Measurements from ENCODE around the gene CHKA. TPM values are rescaled to one million over a fixed set of nuclear protein-coding genes. Genes with fewer than 3 reads are reported as not detected.
A peak's percentile ranks its signal among the peaks of the same experiment; 100 is the strongest.

CHKA gene
- polyA plus RNA-seq, 2 donors, result 3.7 to 7.3 TPM

DNA sequence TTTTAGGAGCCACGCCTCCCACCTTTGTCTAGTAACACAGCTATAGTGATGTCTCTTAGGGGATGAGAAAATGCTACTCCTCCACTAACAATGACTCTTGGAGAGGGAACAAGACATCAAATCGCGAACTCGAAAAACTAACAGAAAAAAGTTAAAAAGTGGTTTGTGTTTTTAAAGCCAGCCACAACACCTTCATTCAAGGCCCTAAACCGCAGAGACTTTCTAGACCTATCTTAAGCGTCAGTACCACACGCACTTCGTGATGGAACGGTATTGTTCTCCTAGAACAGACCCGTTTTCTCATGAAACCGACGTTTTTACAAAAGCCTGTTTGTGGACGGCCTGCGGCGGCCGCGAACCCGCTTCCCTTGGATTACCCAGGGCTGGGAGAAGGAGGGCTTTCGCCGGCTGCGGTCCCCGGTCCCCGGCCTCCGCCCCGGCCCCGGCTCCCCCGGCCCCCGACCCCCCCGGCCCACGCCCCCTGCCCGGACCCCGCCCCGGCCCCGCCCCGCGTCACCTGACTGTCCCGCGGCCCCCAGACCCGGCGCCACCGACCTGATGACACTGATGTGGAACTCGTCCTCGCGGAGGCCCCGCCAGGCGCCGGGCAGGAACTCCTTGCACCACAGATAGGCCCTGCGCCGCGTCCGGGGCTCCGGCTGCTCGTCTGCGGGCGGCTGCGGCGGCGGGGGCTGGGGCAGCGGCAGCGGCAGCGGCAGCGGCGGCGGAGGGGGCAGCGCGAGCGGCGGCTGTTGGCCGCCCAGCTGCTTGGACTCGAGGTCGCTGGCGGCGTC lies 718 bp downstream of the CHKA start:
- Histone ChIP-seq H3K27me3 (ENCODE audit: control insufficient read depth in 1 of 2, insufficient read depth in 2 of 2, low read length in 2 of 2) (no peaks in the 10 kb centered on the region), H3K36me3 (ENCODE audit: control insufficient read depth in 2 of 2, insufficient read depth in 2 of 2, low read length in 1 of 2) (no peaks in the 10 kb centered on the region), H3K4me1 (ENCODE audit: control insufficient read depth in 2 of 2, insufficient read depth in 2 of 2, low read length in 1 of 2) (peaks cover 0 to 7% of the 10 kb centered on the region in 2 donors), H3K27ac (ENCODE audit: low read depth in 2 of 2, low read length in 1 of 2) (peak overlapping the region; percentile 93 to 94), H3K9me3 (ENCODE audit: control insufficient read depth in 2 of 2, insufficient read depth in 1 of 2, low read depth in 1 of 2, low read length in 1 of 2) (no peaks in the 10 kb centered on the region), H3K4me3 (ENCODE audit: low read depth in 1 of 2, low read length in 2 of 2) (peak overlapping the region; percentile 61 to 77)
- WGBS, 2 donors, result 3% methylated on average over 51 to 73 of the region's 73 CpGs

DNA sequence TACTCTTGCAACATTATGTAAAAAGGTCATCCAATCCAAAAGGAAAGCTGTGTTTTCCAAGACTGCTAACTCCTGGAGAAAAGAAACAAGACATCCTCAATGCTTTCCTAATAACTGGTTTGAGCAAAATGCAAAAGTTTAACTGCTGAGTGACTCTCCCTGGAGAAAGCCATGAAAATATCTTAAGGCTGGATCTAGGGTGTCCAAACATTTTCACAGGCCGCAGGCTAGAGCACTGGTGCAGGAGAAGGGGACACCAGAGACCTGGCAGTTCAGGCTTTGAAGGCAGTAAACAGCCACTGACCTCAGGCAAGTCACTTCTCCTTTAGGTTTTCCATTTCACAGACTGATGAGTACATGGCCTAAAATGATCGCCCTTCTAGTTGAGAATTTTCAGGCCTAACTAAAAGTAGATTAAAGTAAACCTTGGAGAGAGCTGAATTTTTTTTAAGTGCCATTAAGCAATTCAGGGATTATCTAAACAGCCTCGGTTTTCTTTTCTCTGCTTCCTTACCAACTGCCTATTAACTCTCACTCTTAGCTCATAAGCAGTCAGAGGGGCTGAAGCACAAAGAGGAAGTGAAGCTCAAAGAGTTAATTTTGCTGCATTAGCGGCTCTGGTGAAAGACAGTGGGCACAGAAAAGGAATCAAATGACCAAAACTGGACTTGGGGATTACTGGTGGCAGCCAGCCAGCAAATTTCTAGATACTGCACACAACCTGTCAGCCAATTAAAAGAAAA lies 2.3 kb downstream of the CHKA start:
- peak overlapping the region; percentile 45 to 62 for H3K27ac ChIP-seq (ENCODE audit: low read depth in 2 of 2, low read length in 1 of 2)
- no peaks in the 10 kb centered on the region for H3K36me3 ChIP-seq (ENCODE audit: control insufficient read depth in 2 of 2, insufficient read depth in 2 of 2, low read length in 1 of 2)
- no peak overlapping the region for H3K4me3 ChIP-seq (ENCODE audit: low read depth in 1 of 2, low read length in 2 of 2)
- H3K9me3 ChIP-seq (ENCODE audit: control insufficient read depth in 2 of 2, insufficient read depth in 1 of 2, low read depth in 1 of 2, low read length in 1 of 2), result no peaks in the 10 kb centered on the region
- H3K4me1 ChIP-seq (ENCODE audit: control insufficient read depth in 2 of 2, insufficient read depth in 2 of 2, low read length in 1 of 2), result peaks cover 0 to 7% of the 10 kb centered on the region in 2 donors
- 58 to 62% methylated on average over 4 of the region's 4 CpGs for WGBS, 2 donors
- no peaks in the 10 kb centered on the region for H3K27me3 ChIP-seq (ENCODE audit: control insufficient read depth in 1 of 2, insufficient read depth in 2 of 2, low read length in 2 of 2)

DNA sequence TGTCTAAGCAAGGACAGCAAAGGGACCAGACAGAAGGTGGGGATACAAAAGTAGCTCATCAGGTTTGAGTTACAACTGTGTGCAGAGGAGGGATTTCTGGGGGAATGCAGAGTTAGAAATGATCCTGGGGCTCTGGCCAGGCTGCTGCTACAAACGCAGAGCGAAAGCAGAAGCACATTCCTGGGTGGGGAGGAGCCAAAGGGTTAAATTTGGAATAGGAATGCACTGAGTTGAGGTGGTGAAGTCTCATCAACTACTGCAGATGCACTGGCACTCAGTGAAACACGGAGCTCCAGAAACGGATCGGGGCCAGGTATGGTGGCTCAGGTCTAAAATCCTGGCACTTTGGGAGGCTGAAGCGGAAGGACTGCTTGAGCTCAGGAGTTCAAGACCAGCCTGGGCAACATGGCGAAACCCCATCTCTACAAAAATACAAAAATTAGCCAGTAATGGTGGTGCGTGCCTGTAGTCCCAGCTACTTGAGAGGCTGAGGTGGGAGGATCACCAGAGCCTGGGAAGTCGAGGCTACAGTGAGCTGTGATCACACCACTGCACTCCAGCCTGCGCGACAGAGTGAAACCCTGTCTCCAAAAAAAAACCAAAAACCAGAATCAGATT lies 3.2 kb downstream of the CHKA start:
- Histone ChIP-seq H3K4me3 (ENCODE audit: low read depth in 1 of 2, low read length in 2 of 2) (no peak overlapping the region), H3K27ac (ENCODE audit: low read depth in 2 of 2, low read length in 1 of 2) (peak overlapping the region in 1 of 2 donors; percentile 37)
- 79 to 87% methylated on average over 11 of the region's 11 CpGs for WGBS, 2 donors

DNA sequence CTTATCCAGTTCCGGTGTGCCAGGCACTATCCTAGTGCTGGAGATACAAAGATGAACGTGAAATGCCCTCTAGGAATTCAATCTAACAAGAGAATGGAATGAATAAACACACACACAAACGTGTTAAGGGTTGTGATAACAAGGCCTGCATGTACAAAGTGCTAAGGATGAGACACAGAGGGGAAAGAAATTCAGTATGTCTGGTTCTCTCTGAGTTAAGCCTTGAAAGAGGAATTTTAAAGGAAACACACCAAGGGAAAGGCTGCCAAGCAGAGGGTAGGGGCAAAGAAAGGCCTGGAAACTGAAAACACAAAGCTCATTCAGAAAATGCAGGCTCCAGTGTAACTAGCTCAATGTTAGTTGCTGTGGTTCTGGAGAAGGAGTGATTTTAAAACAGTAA lies 4.2 kb downstream of the CHKA start:
- 60 to 76% methylated on average over 3 of the region's 3 CpGs for WGBS, 2 donors
- no peaks in the 10 kb centered on the region for H3K36me3 ChIP-seq (ENCODE audit: control insufficient read depth in 2 of 2, insufficient read depth in 2 of 2, low read length in 1 of 2)
- H3K27me3 ChIP-seq (ENCODE audit: control insufficient read depth in 1 of 2, insufficient read depth in 2 of 2, low read length in 2 of 2), result no peaks in the 10 kb centered on the region
- peaks cover 0 to 4% of the 10 kb centered on the region in 2 donors for H3K4me1 ChIP-seq (ENCODE audit: control insufficient read depth in 2 of 2, insufficient read depth in 2 of 2, low read length in 1 of 2)
- no peaks in the 10 kb centered on the region for H3K9me3 ChIP-seq (ENCODE audit: control insufficient read depth in 2 of 2, insufficient read depth in 1 of 2, low read depth in 1 of 2, low read length in 1 of 2)
- H3K27ac ChIP-seq (ENCODE audit: low read depth in 2 of 2, low read length in 1 of 2), result no peak overlapping the region
- H3K4me3 ChIP-seq (ENCODE audit: low read depth in 1 of 2, low read length in 2 of 2), result no peak overlapping the region

More for the DNA sequence above, 3.2 kb downstream of the CHKA start:
- Histone ChIP-seq H3K4me1 (ENCODE audit: control insufficient read depth in 2 of 2, insufficient read depth in 2 of 2, low read length in 1 of 2) (peaks cover 0 to 7% of the 10 kb centered on the region in 2 donors), H3K27me3 (ENCODE audit: control insufficient read depth in 1 of 2, insufficient read depth in 2 of 2, low read length in 2 of 2) (no peaks in the 10 kb centered on the region), H3K36me3 (ENCODE audit: control insufficient read depth in 2 of 2, insufficient read depth in 2 of 2, low read length in 1 of 2) (no peaks in the 10 kb centered on the region), H3K9me3 (ENCODE audit: control insufficient read depth in 2 of 2, insufficient read depth in 1 of 2, low read depth in 1 of 2, low read length in 1 of 2) (no peaks in the 10 kb centered on the region)

DNA sequence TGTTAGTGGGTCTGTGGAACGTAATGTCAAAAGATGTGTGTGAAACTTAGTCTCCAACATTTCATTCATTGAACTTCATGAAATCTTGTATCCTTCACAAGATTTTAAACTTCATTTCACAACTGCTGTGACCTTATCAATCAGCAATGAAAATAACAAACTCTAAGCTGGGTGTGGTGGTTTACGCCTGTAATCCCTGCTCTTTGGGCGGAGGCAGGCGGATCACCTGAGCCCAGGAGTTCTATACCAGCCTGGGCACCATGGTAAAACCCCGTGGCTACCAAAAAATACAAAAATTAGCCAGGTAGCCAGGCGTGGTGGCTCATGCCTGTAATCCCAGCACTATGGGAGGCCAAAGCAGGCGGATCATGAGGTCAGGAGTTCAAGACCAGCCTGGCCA lies 5.1 kb downstream of the CHKA start:
- Histone ChIP-seq H3K4me3 (ENCODE audit: low read depth in 1 of 2, low read length in 2 of 2) (no peak overlapping the region), H3K4me1 (ENCODE audit: control insufficient read depth in 2 of 2, insufficient read depth in 2 of 2, low read length in 1 of 2) (no peaks in the 10 kb centered on the region), H3K27ac (ENCODE audit: low read depth in 2 of 2, low read length in 1 of 2) (no peak overlapping the region), H3K27me3 (ENCODE audit: control insufficient read depth in 1 of 2, insufficient read depth in 2 of 2, low read length in 2 of 2) (no peaks in the 10 kb centered on the region), H3K9me3 (ENCODE audit: control insufficient read depth in 2 of 2, insufficient read depth in 1 of 2, low read depth in 1 of 2, low read length in 1 of 2) (no peaks in the 10 kb centered on the region), H3K36me3 (ENCODE audit: control insufficient read depth in 2 of 2, insufficient read depth in 2 of 2, low read length in 1 of 2) (no peaks in the 10 kb centered on the region)
- WGBS, 2 donors, result 69 to 73% methylated on average over 7 of the region's 7 CpGs

DNA sequence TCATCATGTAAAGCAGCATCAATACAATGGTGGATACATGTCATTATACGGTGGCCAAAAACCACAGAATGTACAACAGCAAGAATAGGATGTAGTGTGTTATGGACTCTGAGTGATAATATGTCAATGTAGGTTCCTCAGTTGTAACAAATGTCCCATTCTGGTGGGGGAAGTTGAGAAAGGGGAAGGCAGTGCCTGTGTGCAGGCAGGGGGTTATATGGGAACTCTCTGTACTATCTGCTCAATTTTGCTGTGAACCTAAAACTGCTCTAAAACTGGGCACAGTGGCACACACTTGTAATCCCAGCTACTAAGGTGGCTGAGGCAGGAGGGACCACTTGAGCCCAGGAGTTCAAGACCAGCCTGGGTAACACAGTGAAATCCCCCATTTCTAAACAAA lies 5.9 kb downstream of the CHKA start:
- Histone ChIP-seq H3K4me1 (ENCODE audit: control insufficient read depth in 2 of 2, insufficient read depth in 2 of 2, low read length in 1 of 2) (no peaks in the 10 kb centered on the region), H3K27me3 (ENCODE audit: control insufficient read depth in 1 of 2, insufficient read depth in 2 of 2, low read length in 2 of 2) (no peaks in the 10 kb centered on the region), H3K36me3 (ENCODE audit: control insufficient read depth in 2 of 2, insufficient read depth in 2 of 2, low read length in 1 of 2) (no peaks in the 10 kb centered on the region), H3K27ac (ENCODE audit: low read depth in 2 of 2, low read length in 1 of 2) (no peak overlapping the region), H3K9me3 (ENCODE audit: control insufficient read depth in 2 of 2, insufficient read depth in 1 of 2, low read depth in 1 of 2, low read length in 1 of 2) (no peaks in the 10 kb centered on the region), H3K4me3 (ENCODE audit: low read depth in 1 of 2, low read length in 2 of 2) (no peak overlapping the region)
- WGBS, 2 donors, result 74 to 83% methylated on average over 1 of the region's 1 CpG

DNA sequence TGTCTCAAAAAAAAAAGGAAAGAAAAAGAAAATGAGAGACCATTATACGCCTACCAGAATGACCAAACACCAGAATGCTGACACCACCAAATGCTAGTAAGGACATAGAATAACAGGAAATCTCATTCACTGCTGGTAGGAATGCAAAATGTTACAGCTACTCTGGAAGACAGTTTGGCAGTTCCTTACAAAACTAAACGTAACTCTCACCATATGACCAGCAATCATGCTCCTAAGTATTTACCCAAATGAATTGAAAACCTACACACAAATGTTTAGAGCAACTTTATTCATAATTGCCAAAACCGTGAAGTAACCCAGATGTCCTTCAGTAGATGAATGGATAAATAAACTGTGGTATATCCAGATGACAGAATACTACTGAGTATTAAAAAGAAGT lies 7.2 kb downstream of the CHKA start:
- H3K9me3 ChIP-seq (ENCODE audit: control insufficient read depth in 2 of 2, insufficient read depth in 1 of 2, low read depth in 1 of 2, low read length in 1 of 2), result no peaks in the 10 kb centered on the region
- 45 to 56% methylated on average over 3 of the region's 3 CpGs for WGBS, 2 donors
- H3K4me3 ChIP-seq (ENCODE audit: low read depth in 1 of 2, low read length in 2 of 2), result no peak overlapping the region
- H3K27me3 ChIP-seq (ENCODE audit: control insufficient read depth in 1 of 2, insufficient read depth in 2 of 2, low read length in 2 of 2), result no peaks in the 10 kb centered on the region
- no peaks in the 10 kb centered on the region for H3K4me1 ChIP-seq (ENCODE audit: control insufficient read depth in 2 of 2, insufficient read depth in 2 of 2, low read length in 1 of 2)
- no peak overlapping the region for H3K27ac ChIP-seq (ENCODE audit: low read depth in 2 of 2, low read length in 1 of 2)
- H3K36me3 ChIP-seq (ENCODE audit: control insufficient read depth in 2 of 2, insufficient read depth in 2 of 2, low read length in 1 of 2), result no peaks in the 10 kb centered on the region

DNA sequence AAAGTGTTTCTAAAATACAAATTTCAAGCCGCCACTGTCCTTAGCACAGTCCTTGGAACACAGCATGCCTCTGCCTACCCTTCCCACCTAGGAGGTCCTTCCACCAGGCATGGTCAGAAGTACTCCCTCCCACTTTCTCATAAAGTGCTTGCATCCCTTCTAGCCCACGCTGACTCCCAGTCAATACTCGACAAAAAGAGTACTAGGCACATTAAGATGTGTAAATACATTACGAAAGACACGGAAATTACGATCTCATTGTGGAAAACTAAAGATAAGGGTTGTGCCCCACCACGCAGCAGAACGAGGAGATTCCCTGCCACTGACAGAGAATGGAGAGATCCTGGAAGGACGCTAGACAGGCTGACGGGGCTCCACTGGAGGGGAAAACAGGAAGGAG lies 13.5 kb downstream of the CHKA start:
- Histone ChIP-seq H3K27ac (ENCODE audit: low read depth in 2 of 2, low read length in 1 of 2) (no peak overlapping the region), H3K27me3 (ENCODE audit: control insufficient read depth in 1 of 2, insufficient read depth in 2 of 2, low read length in 2 of 2) (no peaks in the 10 kb centered on the region), H3K36me3 (ENCODE audit: control insufficient read depth in 2 of 2, insufficient read depth in 2 of 2, low read length in 1 of 2) (no peaks in the 10 kb centered on the region), H3K9me3 (ENCODE audit: control insufficient read depth in 2 of 2, insufficient read depth in 1 of 2, low read depth in 1 of 2, low read length in 1 of 2) (no peaks in the 10 kb centered on the region), H3K4me3 (ENCODE audit: low read depth in 1 of 2, low read length in 2 of 2) (no peak overlapping the region), H3K4me1 (ENCODE audit: control insufficient read depth in 2 of 2, insufficient read depth in 2 of 2, low read length in 1 of 2) (no peaks in the 10 kb centered on the region)
- 67 to 84% methylated on average over 10 of the region's 10 CpGs for WGBS, 2 donors

DNA sequence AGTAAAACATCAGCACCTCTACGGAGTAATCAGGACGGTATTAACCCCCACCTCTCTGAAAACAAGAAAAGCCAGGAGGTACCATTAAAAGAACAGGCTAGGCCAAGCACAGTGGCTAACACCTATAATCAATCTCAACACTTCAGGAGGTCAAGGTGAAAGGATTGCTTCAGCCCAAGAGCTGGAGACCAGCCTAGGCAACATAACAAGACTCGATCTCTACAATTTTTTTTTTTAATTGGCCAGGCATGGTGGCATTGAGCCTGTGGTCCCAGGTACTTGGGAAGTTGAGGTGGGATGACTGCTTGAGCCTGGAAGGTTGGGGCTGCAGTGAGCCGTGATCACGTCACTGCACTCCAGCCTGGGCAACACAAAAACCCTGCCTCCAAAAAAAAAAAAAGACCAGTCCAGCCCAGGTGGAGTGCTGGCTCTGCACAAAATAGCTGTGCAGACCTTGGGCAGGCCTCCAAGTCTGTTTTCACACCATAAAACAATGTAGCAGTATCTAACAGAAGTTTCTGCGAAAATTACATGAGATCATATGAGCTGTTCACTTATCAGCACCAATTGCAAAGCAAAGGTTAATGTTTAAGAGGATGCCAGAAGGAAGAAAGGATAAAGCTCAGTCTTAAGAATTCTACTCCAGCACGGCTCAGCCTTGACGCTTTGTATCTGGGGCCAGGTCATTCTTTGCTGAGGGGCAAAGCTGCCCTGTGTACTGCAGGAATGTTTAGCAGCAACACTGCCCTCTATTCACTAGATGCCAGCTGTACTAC lies 14.8 kb downstream of the CHKA start:
- 49 to 59% methylated on average over 8 of the region's 8 CpGs for WGBS, 2 donors

More for the DNA sequence above, 14.8 kb downstream of the CHKA start:
- Histone ChIP-seq H3K4me1 (ENCODE audit: control insufficient read depth in 2 of 2, insufficient read depth in 2 of 2, low read length in 1 of 2) (no peaks in the 10 kb centered on the region), H3K4me3 (ENCODE audit: low read depth in 1 of 2, low read length in 2 of 2) (no peak overlapping the region), H3K36me3 (ENCODE audit: control insufficient read depth in 2 of 2, insufficient read depth in 2 of 2, low read length in 1 of 2) (no peaks in the 10 kb centered on the region), H3K9me3 (ENCODE audit: control insufficient read depth in 2 of 2, insufficient read depth in 1 of 2, low read depth in 1 of 2, low read length in 1 of 2) (no peaks in the 10 kb centered on the region), H3K27me3 (ENCODE audit: control insufficient read depth in 1 of 2, insufficient read depth in 2 of 2, low read length in 2 of 2) (no peaks in the 10 kb centered on the region), H3K27ac (ENCODE audit: low read depth in 2 of 2, low read length in 1 of 2) (no peak overlapping the region)
